Activated CD4-positive, CD25-positive, alpha-beta regulatory T cell treated with anti-CD3 and anti-CD28 coated beads, Interleukin-2, amount 50 U/mL, for 16 hours (primary cell): ENCODE measurements around the gene PCSK1.
"Not testable (repeated sequence)": the region's sequence is repeated elsewhere in the genome, so short reads cannot be mapped to it uniquely, and the experiment has no call there.

Source experiments
- DNase-seq: peaks from one replicate; pipeline ENCODE4 v3.0.0-alpha.2; 2020; ENCODE audit warnings: low read depth, low spot score

The PCSK1 gene

GRCh38 chr5:96372726-96373380 is 60.2 kb downstream of the PCSK1 start:
- no peak for DNase-seq

GRCh38 chr5:96370976-96371375 is 62.1 kb downstream of the PCSK1 start:
- no peak for DNase-seq

- not testable (repeated sequence) for DNase-seq
Measured at GRCh38 chr5:96367337-96367736, 65.7 kb downstream of the PCSK1 start.

GRCh38 chr5:96354237-96354636 is 78.8 kb downstream of the PCSK1 start:
- DNase-seq: no peak

DNA sequence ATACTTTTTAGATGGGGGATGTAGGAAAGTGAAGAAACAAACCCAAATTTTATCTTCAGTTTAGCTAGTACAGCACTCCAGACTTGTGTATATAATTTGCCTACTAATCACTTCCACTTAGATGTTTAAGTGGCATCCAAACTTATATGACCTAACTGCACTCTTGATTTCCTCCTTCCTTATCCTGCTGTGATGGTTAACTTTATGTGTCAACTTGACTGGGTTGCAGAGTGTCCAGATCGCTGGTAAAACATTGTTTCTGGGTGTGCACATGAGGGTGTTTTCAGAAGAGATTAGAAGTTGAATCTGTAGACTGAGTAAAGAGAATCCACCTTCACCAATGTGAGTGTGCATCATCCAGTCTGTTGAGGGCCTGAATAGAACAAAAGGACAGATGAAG is 79.8 kb downstream of the PCSK1 start:
- no peak for DNase-seq

GRCh38 chr5:96350678-96351077 is 82.4 kb downstream of the PCSK1 start:
- DNase-seq: no peak

DNA sequence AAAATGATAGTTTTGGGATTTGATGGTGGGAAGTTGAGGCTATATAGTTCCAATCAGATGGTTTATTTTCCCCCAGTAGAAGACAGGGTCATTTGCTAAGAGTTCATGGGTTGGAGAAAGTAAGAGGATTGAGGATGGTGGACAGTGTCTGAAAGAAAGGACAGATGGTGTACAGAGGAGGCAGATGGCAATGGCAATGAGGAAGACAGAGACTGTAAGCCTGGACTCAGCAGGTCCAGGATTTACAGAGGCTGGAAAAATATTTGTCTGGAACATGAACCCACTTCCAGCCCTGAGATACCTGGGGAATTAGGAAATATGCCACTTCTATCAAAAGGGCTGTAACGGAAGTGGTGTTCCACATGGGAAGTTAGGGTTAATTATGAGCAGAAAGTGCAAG is 84.5 kb downstream of the PCSK1 start:
- DNase-seq: no peak

- DNase-seq: no peak
Measured at GRCh38 chr5:96347502-96348292, 85.4 kb downstream of the PCSK1 start.

DNA sequence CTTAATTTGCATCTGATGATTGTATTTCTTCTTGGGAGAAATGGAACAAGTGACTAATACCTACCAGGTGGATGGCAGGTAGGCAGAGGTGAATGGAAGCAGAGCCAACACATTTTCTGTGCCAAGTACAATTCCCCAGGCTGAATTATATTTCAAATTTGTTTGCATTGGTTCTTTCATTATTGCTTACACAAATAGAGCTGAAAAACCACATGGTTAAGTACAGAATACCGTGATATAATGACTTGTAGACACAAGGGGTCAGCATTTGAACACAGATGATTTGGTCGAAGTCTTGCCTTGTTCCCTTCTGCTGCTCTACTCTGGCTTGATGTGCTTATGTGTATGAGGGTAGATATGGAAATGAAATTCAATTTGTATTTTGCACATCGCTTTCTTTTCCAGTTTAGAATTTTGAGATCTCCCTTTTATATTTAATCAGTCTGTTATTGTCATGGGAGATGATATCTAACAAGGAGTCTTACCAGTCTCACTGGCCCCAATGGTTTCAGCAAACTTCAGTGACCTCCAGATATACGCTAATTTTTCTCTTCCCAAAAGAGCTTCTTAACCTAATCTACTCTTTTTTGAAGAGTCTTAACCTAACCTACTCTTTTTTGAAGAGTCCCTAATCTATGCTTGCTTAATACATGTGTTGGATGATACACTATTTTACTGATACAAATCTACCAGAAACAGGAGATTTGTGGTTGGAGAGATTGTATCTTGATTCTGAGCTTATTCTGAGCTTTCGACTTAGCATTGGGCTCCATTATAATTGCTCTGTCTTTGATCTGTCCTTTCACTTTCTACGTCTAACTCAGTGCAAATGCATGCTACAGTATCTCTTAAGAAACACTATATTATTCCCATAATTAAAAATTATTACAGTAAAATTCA is 88.1 kb downstream of the PCSK1 start:
- DNase-seq: no peak

- DNase-seq: no peak
Measured at GRCh38 chr5:96343094-96343493, 90.0 kb downstream of the PCSK1 start.

GRCh38 chr5:96342581-96342980 is 90.5 kb downstream of the PCSK1 start:
- no peak for DNase-seq
